Astrocyte (in vitro differentiated cells and primary cell): Measurements from ENCODE around the gene DIDO1.

ENCODE experiments used
- CTCF ChIP-seq: IDR thresholded peaks from 2 replicates; pipeline ENCODE4 v1.5.1; 2011; ENCODE audit warnings: low read depth, mild to moderate bottlenecking, inconsistent platforms, low read length, moderate library complexity; ENCODE audit not compliant: insufficient read depth
- EZH2 ChIP-seq: IDR thresholded peaks from 2 replicates; pipeline ENCODE4 v1.6.1; 2012; ENCODE audit warnings: mild to moderate bottlenecking, low read length, inconsistent platforms; ENCODE audit not compliant: insufficient read depth

GRCh38 chr20:62828511-62829230 lies 97.6 kb downstream of the DIDO1 start:
- no peak for TF ChIP-seq CTCF
- TF ChIP-seq EZH2 = no peak
